Ovary (tissue), 9 donors: ENCODE data around the gene ADGRB2. TPM values are rescaled to one million over a fixed set of nuclear protein-coding genes. Genes with fewer than 3 reads are reported as not detected.

Source experiments
- DNase-seq, 5 donors: peaks; one replicate each; pipeline ENCODE4 v3.0.0-alpha.2; 2019 to 2020
- H3K27ac ChIP-seq, 2 donors: fragments of 200-600 bp; one replicate each; pipeline versions ENCODE4 v1.5.1 to v1.8.0; 2019 to 2022
- H3K27me3 ChIP-seq: fragments of 200-600 bp; one replicate; pipeline ENCODE4 v1.8.0; 2022
- H3K36me3 ChIP-seq: fragments of 200-600 bp; sonication (generic); one replicate; pipeline ENCODE4 v1.5.1; 2019
- H3K4me1 ChIP-seq: one replicate; pipeline ENCODE4 v1.8.1; 2013; ENCODE audit warnings: mild to moderate bottlenecking, moderate library complexity; ENCODE audit not compliant: insufficient read depth
- H3K4me3 ChIP-seq: fragments of 200-600 bp; sonication (generic); one replicate; pipeline ENCODE4 v1.5.1; 2017
- H3K9me3 ChIP-seq, 2 donors: fragments of 200-600 bp in 1 of 2; sonication (generic) in 1 of 2; one replicate each; pipeline versions ENCODE4 v1.5.1 to v1.8.1; 2013 to 2019; ENCODE audit warnings: mild to moderate bottlenecking in 1 of 2, moderate library complexity in 1 of 2
- CTCF ChIP-seq, 3 donors: fragments of 450-650 bp in 2 of 3; fragments of 200-600 bp in 1 of 3; IDR thresholded peaks; one replicate each; pipeline versions ENCODE4 v1.5.1 to v1.8.0; 2016 to 2022; ENCODE audit warnings: antibody characterized with exemption in 3 of 3, mild to moderate bottlenecking in 1 of 3
- EP300 ChIP-seq: sonication (generic); formaldehyde crosslinking; IDR thresholded peaks from one replicate; pipeline ENCODE4 v1.6.1; 2017; ENCODE audit warnings: antibody characterized with exemption
- POLR2A ChIP-seq: fragments of 450-650 bp; IDR thresholded peaks from one replicate; pipeline ENCODE4 v1.6.1; 2017; ENCODE audit warnings: antibody characterized with exemption, mild to moderate bottlenecking, moderate library complexity
- WGBS, 3 donors: extraction: QIAGEN DNeasy Blood & Tissue Kit in 1 of 3; methylation state at CpG; one replicate each; pipeline versions ENCODE4 v1.1.5 to v1.1.7; 2013 to 2017; 5-methylcytosine and 5-hydroxymethylcytosine counted together
- intact Hi-C, 4 donors: fragments of 100-400 bp; cut with DNase I; formaldehyde crosslinking; loops; one replicate each; pipeline versions ENCODE4 v1.11.0 to v1.15.1; 2022 to 2023
- polyA plus RNA-seq, 2 donors: library from polyadenylated mRNA; stranded (reverse); fragments of 200-250 nt in 1 of 2; fragments of 350-450 nt in 1 of 2; fragmentation: Illumina TruSeq in 1 of 2; extraction: RNeasy Lipid Tissue Mini Kit (QIAGEN cat#74804) in 1 of 2; gene quantifications; one replicate each; pipeline ENCODE4 v1.2.3, GENCODE V29; 2013 to 2014
- total RNA-seq, 7 donors: library from RNA; depleted of rRNA in 2 of 7; stranded (reverse); fragments of >200 nt in 2 of 7; fragmentation: NEBNext Ultra II Directional in 3 of 7; extraction: Animal tissue kit (Norgen Biotek cat#: 25700) in 3 of 7; gene quantifications; one replicate each; pipeline versions ENCODE4 v1.1.0 to v1.2.4, GENCODE V29; 2016 to 2023
- donor health status: DM: no; HTN: no; CAD: no; lungs with moderate emphysema.
- donor health status: DM: no; HTN: no; CAD: no.
- donor health status: Bipolar disorder and iron deficiency.
- donor health status: DM: yes; HTN: yes; CAD: no.
- donor health status: DM: no; HTN: no; CAD: no.
- donor health status: DM: yes; HTN: yes; CAD: no.

ADGRB2 gene
- total and polyA plus RNA-seq, 9 donors, result 0.30 to 7.2 (median 1.6) TPM

- Histone ChIP-seq H3K4me3 (no peak overlapping the region), H3K27ac (no peak overlapping the region), H3K4me1 (peaks cover 6% of the 10 kb centered on the region), H3K27me3 (no peaks in the 10 kb centered on the region), H3K9me3 (no peaks in the 10 kb centered on the region), H3K36me3 (no peaks in the 10 kb centered on the region)
- intact Hi-C loops, result no loop called here
- no peak for TF ChIP-seq EP300
- TF ChIP-seq POLR2A, result no peak
- no peak for TF ChIP-seq CTCF (IDR thresholded peaks at IDR 0.05)
- no peak for DNase-seq
- WGBS, 3 donors, result 88 to 91% (median 89%) methylated on average over 12 of the region's 12 CpGs
These were observed 11.1 kb downstream of the ADGRB2 start for GRCh38 chr1:31752952-31753475.

- H3K9me3 ChIP-seq, result no peaks in the 10 kb centered on the region
- no peaks in the 10 kb centered on the region for H3K36me3 ChIP-seq
- peaks cover 6% of the 10 kb centered on the region for H3K4me1 ChIP-seq
- no peak for DNase-seq
- 59 to 69% (median 66%) methylated on average over 7 of the region's 7 CpGs for WGBS, 3 donors
- no peak overlapping the region for H3K4me3 ChIP-seq
- no peak for TF ChIP-seq POLR2A
- TF ChIP-seq CTCF (IDR thresholded peaks at IDR 0.05), result no peak
- no peak for TF ChIP-seq EP300
- H3K27me3 ChIP-seq, result no peaks in the 10 kb centered on the region
- no peak overlapping the region for H3K27ac ChIP-seq
- intact Hi-C loops, result no loop called here
These were observed 11.9 kb downstream of the ADGRB2 start for GRCh38 chr1:31752258-31752657.

- H3K4me1 ChIP-seq, result peaks cover 6% of the 10 kb centered on the region
- DNase-seq, result no peak
- H3K36me3 ChIP-seq, result no peaks in the 10 kb centered on the region
- no peak overlapping the region for H3K27ac ChIP-seq
- no peaks in the 10 kb centered on the region for H3K27me3 ChIP-seq
- intact Hi-C loops, result no loop called here
- 54 to 66% (median 65%) methylated on average over 5 of the region's 5 CpGs for WGBS, 3 donors
- H3K9me3 ChIP-seq, result no peaks in the 10 kb centered on the region
- H3K4me3 ChIP-seq, result no peak overlapping the region
- TF ChIP-seq CTCF (IDR thresholded peaks at IDR 0.05), result no peak
- no peak for TF ChIP-seq POLR2A
- TF ChIP-seq EP300, result no peak
These were observed 12.3 kb downstream of the ADGRB2 start for GRCh38 chr1:31751822-31752241.

GRCh38 chr1:31750858-31751510, 13.2 kb downstream of the ADGRB2 start:
- intact Hi-C loops, result no loop called here
- WGBS, 3 donors, result 47 to 63% (median 58%) methylated on average over 11 of the region's 11 CpGs
- no peak for DNase-seq
- H3K27me3 ChIP-seq, result no peaks in the 10 kb centered on the region
- H3K9me3 ChIP-seq, result no peaks in the 10 kb centered on the region
- no peak for TF ChIP-seq CTCF (IDR thresholded peaks at IDR 0.05)
- H3K36me3 ChIP-seq, result no peaks in the 10 kb centered on the region
- H3K4me3 ChIP-seq, result no peak overlapping the region
- H3K27ac ChIP-seq, result no peak overlapping the region
- peaks cover 6% of the 10 kb centered on the region for H3K4me1 ChIP-seq
